SHP77 treated with DMSO at 0.1 percent for 48 hours (cell line): ENCODE results near the gene PRB3.

ENCODE experiments used
- DNase-seq: peaks from one replicate; lab custom pipeline; 2025; lab: John Stamatoyannopoulos, UW

The PRB3 gene

DNA sequence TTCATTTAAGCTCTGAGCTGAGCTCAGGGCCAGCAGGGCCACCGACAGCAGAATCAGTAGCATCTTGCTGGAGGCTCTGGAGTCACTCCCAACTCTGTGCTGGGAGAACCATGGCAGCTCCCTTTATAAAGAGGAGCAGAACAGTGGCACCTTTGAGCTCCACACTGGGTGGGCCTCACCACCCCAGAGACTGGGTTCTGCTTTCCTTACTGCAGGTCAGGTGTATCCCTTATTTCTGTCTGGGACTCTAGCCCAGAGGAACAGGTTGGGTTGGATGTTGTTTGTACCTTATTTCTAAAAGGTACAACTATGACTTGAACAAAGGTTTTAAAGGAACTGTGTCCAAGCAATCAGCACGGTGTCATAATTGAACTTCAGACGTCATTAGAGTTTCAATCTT, at the start of gene PRB3:
Gene PRB3, minus strand, starts transcription at position 101 of the 400 bp plus-strand sequence. Its CDS starts 38 bp downstream, at position 63.
- no peak for DNase-seq

DNA sequence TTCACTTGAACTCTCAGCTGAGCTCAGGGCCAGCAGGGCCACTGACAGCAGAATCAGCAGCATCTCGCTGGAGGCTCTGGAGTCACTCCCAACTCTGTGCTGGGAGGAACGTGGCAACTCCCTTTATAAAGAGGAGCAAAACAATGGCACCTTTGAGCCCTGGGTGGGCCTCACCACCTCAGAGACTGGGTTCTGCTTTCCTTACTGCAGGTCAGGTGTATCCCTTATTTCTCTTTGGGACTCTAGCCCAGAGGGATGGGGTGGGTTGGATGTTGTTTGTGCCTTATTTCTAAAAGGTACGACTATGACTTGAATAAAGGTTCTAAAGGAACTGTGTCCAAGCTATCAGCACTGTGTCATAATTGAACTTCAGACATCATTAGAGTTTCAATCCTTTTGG, 40.8 kb upstream of the PRB3 start, which contains the start of gene PRB4:
Gene PRB4, minus strand, starts transcription at position 101 of the 400 bp plus-strand sequence. Its CDS starts 38 bp downstream, at position 63.
- DNase-seq, result no peak

DNA sequence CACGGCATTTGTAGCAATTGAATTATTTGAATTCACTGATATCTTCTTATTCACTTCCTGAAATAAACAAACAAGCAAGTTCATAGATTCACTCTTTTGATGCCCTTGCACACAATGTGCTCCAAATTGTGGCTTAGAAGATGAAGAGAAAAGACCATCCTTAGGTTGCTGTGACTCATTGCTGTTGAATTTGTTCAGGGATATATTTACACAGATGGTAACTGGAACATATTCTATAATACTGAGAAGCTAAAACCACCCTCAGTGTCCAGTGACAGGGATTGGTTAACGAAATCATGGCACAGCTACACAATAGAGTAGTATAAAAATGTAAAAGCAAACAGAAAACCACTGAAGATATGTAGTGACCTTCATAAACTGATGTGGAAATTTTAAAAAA, 37.6 kb upstream of the PRB3 start:
- DNase-seq, result no peak

DNA sequence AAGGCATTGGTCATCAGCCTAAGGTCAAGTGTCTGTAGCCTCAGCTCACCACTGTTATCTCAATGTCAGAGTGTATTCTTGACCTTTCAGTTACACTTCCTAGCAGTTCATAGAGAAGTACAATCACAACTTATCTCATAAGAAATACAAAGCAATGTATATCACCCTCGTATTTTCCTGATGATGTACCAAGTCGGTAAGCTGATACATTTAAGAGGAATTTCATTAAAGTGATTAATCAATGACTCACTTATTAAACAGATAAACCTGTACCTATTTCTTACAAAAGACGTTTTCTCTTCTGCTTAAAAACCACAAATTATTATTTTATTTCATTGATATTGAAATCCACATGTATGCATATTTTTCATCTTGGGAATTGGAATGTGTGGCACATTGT, 3.9 kb upstream of the PRB3 start:
- no peak for DNase-seq

DNA sequence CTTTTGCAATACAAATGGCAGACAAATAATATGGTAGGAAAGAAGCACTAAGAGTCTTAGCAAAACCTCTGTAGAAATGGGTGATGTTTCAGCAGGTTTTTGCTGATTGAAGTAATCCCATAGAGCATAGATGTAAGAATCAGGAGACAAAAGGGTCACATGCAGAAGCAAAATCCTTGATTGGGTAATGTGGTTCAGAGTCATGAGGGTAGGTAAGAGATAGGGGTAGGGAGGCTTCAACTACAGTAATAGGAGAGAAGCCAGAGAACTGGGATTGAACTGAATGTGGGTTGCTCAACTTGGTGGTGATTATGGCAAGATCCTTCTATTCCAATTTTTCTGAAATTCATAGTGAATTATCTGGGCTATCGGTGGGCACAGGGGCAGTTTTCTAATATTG, 5.0 kb downstream of the PRB3 start:
- no peak for DNase-seq

DNA sequence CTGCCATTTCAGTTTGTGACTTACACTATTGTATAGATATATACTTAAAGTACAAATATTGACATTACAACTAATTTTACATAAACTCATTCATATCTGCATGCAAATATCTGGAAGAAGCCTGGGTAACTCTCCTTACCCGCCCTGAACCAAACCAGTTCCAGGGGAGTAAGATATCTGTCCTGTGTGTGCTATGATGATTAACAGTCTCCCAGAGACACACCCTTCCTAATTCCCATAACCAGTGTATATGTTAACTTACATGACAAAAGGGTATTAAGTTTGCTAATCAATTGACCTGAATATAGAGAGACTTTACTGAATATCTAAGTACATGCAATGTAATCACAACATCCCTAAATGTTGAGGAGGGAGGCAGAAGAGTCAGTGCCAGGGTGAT, 23.0 kb downstream of the PRB3 start:
- no peak for DNase-seq

DNA sequence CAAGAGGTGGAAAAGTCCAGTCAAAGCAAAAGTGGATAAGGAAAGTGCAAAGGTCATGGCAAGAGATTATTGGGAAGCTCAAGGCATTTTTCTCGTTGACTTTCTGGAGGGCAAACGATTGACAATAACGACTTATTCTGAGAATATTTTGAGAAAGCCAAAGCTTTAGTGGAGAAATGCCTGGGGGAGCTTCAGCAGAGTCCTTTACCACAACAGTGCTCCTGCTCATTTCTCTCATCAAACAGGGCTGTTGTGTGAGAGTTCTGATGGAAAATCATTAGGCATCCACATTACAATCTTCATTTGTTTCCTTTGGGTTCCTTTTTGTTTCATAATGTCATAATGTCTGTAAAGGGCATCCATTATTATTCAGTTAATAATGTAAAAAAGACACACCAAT, 26.9 kb downstream of the PRB3 start:
- DNase-seq, result no peak

DNA sequence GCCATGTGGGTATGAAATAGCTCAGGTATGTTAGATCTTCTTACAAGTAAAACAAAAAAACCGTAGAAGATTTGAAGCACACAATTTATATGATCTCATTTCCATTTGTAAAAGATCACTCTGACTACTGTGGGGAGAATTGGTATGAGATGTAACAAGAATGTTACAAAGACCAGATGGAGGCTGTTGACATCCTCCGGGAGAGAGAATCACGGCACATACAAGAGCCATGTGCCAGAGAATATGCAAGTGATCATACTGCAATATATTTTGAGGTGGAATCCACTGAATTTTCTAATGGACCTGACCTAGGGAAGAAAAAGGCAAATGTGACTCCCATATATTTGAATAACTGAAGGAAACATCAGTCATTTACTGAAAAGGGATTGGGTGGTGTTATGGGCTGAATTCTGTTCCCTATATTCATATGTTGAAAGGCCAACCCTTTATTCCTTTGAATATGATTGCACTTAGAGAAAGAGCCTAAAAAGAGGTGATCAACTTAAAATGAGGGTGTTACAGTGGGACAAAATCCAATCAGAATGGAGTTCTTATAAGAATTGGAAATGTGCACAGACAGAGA, 29.1 kb downstream of the PRB3 start:
- no peak for DNase-seq

- DNase-seq, result no peak
Observed at GRCh38 chr12:11238275-11238674, 31.2 kb downstream of the PRB3 start.

GRCh38 chr12:11233532-11233931, 36.0 kb downstream of the PRB3 start:
- no peak for DNase-seq

DNA sequence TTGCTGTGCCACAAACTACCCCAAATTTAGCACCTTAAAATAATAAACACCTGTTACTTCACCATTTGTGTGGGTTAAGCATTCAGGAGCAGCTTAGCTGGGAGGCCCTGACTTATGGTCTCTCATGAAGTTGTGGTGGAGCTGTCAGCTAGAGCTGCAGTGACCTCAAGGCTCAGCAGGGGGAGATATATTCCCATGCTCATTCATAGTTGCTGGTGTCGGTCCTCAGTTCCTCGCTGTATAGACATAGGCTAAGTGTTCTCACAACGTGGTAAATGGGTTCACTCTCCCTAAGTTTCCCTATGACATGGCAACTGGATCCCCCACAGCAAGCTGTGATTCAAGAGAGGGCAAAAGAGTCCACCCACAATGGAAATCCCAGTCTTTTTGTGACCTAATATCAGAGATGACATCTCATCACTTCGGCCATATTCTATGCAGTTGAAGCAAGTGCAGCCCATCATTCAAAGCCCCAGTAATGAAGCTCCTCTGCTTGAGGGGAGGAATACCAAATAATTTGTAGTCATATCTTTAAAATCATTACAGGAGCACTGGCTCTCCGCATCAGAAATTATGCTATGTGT, 41.1 kb downstream of the PRB3 start:
- DNase-seq, result peak; percentile 20

GRCh38 chr12:11227373-11227772, 42.1 kb downstream of the PRB3 start:
- no peak for DNase-seq
